Spleen (tissue), 11 donors: ENCODE measurements around the gene HPSE2. TPM values are rescaled to one million over a fixed set of nuclear protein-coding genes. Genes with fewer than 3 reads are reported as not detected.

Experiments
- DNase-seq: peaks from one replicate; pipeline ENCODE4 v3.0.0-alpha.2; 2020
- H3K27ac ChIP-seq, 8 donors: fragments of 200-600 bp; sonication (generic) in 7 of 8; 1 replicate in 4 of 8; 2 replicates in 4 of 8; pipeline versions ENCODE4 v1.5.0 to v1.8.0; 2016 to 2021; ENCODE audit warnings: inconsistent platforms in 4 of 8, mild to moderate bottlenecking in 4 of 8, moderate library complexity in 1 of 8
- H3K27me3 ChIP-seq, 7 donors: fragments of 200-600 bp; sonication (generic) in 6 of 7; replicated peaks in 1 of 7; 1 replicate in 4 of 7; 2 replicates in 3 of 7; pipeline versions ENCODE4 v1.5.0 to v1.8.0; 2016 to 2021; ENCODE audit warnings: inconsistent platforms in 3 of 7, mild to moderate bottlenecking in 1 of 7
- H3K36me3 ChIP-seq, 6 donors: fragments of 200-600 bp; sonication (generic) in 5 of 6; 1 replicate in 4 of 6; 2 replicates in 2 of 6; pipeline versions ENCODE4 v1.5.0 to v1.8.0; 2016 to 2021; ENCODE audit warnings: inconsistent platforms in 2 of 6
- H3K4me1 ChIP-seq, 6 donors: fragments of 200-600 bp; sonication (generic) in 5 of 6; 1 replicate in 3 of 6; 2 replicates in 3 of 6; pipeline versions ENCODE4 v1.5.0 to v1.8.0; 2016 to 2021; ENCODE audit warnings: inconsistent platforms in 3 of 6
- H3K4me3 ChIP-seq, 8 donors: fragments of 200-600 bp; sonication (generic) in 7 of 8; 1 replicate in 4 of 8; 2 replicates in 4 of 8; pipeline versions ENCODE4 v1.5.0 to v1.8.0; 2016 to 2021; ENCODE audit warnings: inconsistent platforms in 4 of 8, mild to moderate bottlenecking in 4 of 8, moderate library complexity in 2 of 8
- H3K9me3 ChIP-seq, 8 donors: fragments of 200-600 bp; sonication (generic) in 7 of 8; 1 replicate in 4 of 8; 2 replicates in 4 of 8; pipeline versions ENCODE4 v1.5.0 to v1.8.0; 2016 to 2021; ENCODE audit warnings: inconsistent platforms in 4 of 8
- CTCF ChIP-seq, 11 experiments: fragments of 200-600 bp in 7 of 11; fragments of 450-650 bp in 4 of 11; sonication (generic) in 4 of 11; IDR thresholded peaks in 8 of 11; conservative IDR thresholded peaks in 3 of 11; 1 replicate in 7 of 11; 2 replicates in 4 of 11; pipeline versions ENCODE4 v1.4.0 to v1.8.0; 2016 to 2021; ENCODE audit warnings: antibody characterized with exemption in 11 of 11, inconsistent platforms in 4 of 11, mild to moderate bottlenecking in 1 of 11
- POLR2A ChIP-seq, 3 donors: fragments of 450-650 bp; IDR thresholded peaks; one replicate each; pipeline ENCODE4 v1.5.1; 2017; ENCODE audit warnings: antibody characterized with exemption in 3 of 3, mild to moderate bottlenecking in 1 of 3
- POLR2AphosphoS5 ChIP-seq, 3 donors: sonication (generic); formaldehyde crosslinking; IDR thresholded peaks; one replicate each; pipeline ENCODE4 v1.5.1; 2017; ENCODE audit warnings: antibody characterized with exemption in 3 of 3
- WGBS, 5 donors: extraction: QIAGEN DNeasy Blood & Tissue Kit in 3 of 5; methylation state at CpG; one replicate each; pipeline versions ENCODE4 v1.1.5 to v1.1.7; 2013 to 2018; 5-methylcytosine and 5-hydroxymethylcytosine counted together
- intact Hi-C: fragments of 100-400 bp; cut with DNase I; formaldehyde crosslinking; loops from one replicate; pipeline ENCODE4 v1.15.0; 2023; ENCODE audit warnings: low total_unique reads
- polyA plus RNA-seq, 3 donors: library from polyadenylated mRNA; stranded (reverse); fragments of 200-250 nt; gene quantifications; one replicate each; pipeline ENCODE4 v1.2.1, GENCODE V29; 2013
- total RNA-seq, 7 donors: library from RNA; depleted of rRNA in 3 of 7; stranded (reverse); fragments of >200 nt in 3 of 7; fragmentation: NEBNext Ultra II Directional in 4 of 7; extraction: Animal tissue kit (Norgen Biotek cat#: 25700) in 4 of 7; gene quantifications; one replicate each; pipeline versions ENCODE4 v1.1.0 to v1.2.1, GENCODE V29; 2016 to 2021
- donor health status: healthy with polysubstance abuse.
- donor health status: DM: no; HTN: no; CAD: no; lungs with moderate emphysema.
- donor health status: DM: no; HTN: no; CAD: no.
- donor health status: Bipolar disorder and iron deficiency.
- donor health status: healthy.
- donor health status: DM: no; HTN: no; CAD: no.
- donor health status: DM: yes; HTN: yes; CAD: no.

HPSE2 gene
- total and polyA plus RNA-seq, 10 donors, result 0.02 to 0.64 (median 0.03) TPM; not detected in 5

GRCh38 chr10:98435178-98435577 is 800.5 kb downstream of the HPSE2 start:
- Histone ChIP-seq H3K27me3 (no peaks in the 10 kb centered on the region), H3K9me3 (peaks cover 0 to 19% (median 12%) of the 10 kb centered on the region in 8 donors), H3K4me3 (no peak overlapping the region), H3K36me3 (peaks cover 12 to 100% (median 79%) of the 10 kb centered on the region in 6 donors), H3K4me1 (peaks cover 0 to 4% (median 0%) of the 10 kb centered on the region in 6 donors), H3K27ac (no peak overlapping the region)
- WGBS, 5 donors, result 94 to 99% (median 98%) methylated on average over 10 to 12 of the region's 12 CpGs
- DNase-seq, result no peak
- no peak for TF ChIP-seq POLR2A (IDR thresholded peaks at IDR 0.05)
- no peak for TF ChIP-seq CTCF (IDR thresholded peaks at IDR 0.05 in 8 of 11, conservative IDR thresholded peaks at IDR 0.05 in 3 of 11)
- TF ChIP-seq POLR2AphosphoS5 (IDR thresholded peaks at IDR 0.05), result no peak
- intact Hi-C loops, result no loop called here

GRCh38 chr10:98433881-98434732 is 801.5 kb downstream of the HPSE2 start:
- no peak for DNase-seq
- intact Hi-C loops, result no loop called here

GRCh38 chr10:98433371-98433770 is 802.3 kb downstream of the HPSE2 start:
- no peak for DNase-seq
- 95 to 100% (median 100%) methylated on average over 1 of the region's 1 CpG for WGBS, 5 donors
- no peak for TF ChIP-seq POLR2A (IDR thresholded peaks at IDR 0.05)
- no peak for TF ChIP-seq POLR2AphosphoS5 (IDR thresholded peaks at IDR 0.05)
- no peak for TF ChIP-seq CTCF (IDR thresholded peaks at IDR 0.05 in 8 of 11, conservative IDR thresholded peaks at IDR 0.05 in 3 of 11)
- Histone ChIP-seq H3K9me3 (peaks cover 0 to 19% (median 12%) of the 10 kb centered on the region in 8 donors), H3K4me3 (no peak overlapping the region), H3K27me3 (no peaks in the 10 kb centered on the region), H3K4me1 (no peaks in the 10 kb centered on the region), H3K36me3 (peaks cover 19 to 100% (median 83%) of the 10 kb centered on the region in 6 donors), H3K27ac (no peak overlapping the region)
- intact Hi-C loops, result no loop called here

More at GRCh38 chr10:98433881-98434732, 801.5 kb downstream of the HPSE2 start:
- no peaks in the 10 kb centered on the region for H3K27me3 ChIP-seq
- peaks cover 0 to 4% (median 0%) of the 10 kb centered on the region in 6 donors for H3K4me1 ChIP-seq
- 92 to 98% (median 97%) methylated on average over 16 to 21 of the region's 21 CpGs for WGBS, 5 donors
- no peak overlapping the region for H3K27ac ChIP-seq
- H3K4me3 ChIP-seq, result no peak overlapping the region
- H3K9me3 ChIP-seq, result peaks cover 0 to 19% (median 12%) of the 10 kb centered on the region in 8 donors
- no peak for TF ChIP-seq POLR2A (IDR thresholded peaks at IDR 0.05)
- no peak for TF ChIP-seq CTCF (IDR thresholded peaks at IDR 0.05 in 8 of 11, conservative IDR thresholded peaks at IDR 0.05 in 3 of 11)
- TF ChIP-seq POLR2AphosphoS5 (IDR thresholded peaks at IDR 0.05), result no peak
- H3K36me3 ChIP-seq, result peaks cover 19 to 100% (median 80%) of the 10 kb centered on the region in 6 donors

- intact Hi-C loops, result no loop called here
- WGBS, 5 donors, result 63 to 98% (median 98%) methylated on average over 1 of the region's 1 CpG
These were observed 803.3 kb downstream of the HPSE2 start for GRCh38 chr10:98432330-98432729.

More at GRCh38 chr10:98432330-98432729, 803.3 kb downstream of the HPSE2 start:
- peaks cover 0 to 19% (median 12%) of the 10 kb centered on the region in 8 donors for H3K9me3 ChIP-seq
- H3K4me1 ChIP-seq, result no peaks in the 10 kb centered on the region
- no peak overlapping the region for H3K4me3 ChIP-seq
- no peak overlapping the region for H3K27ac ChIP-seq
- no peak for TF ChIP-seq CTCF (IDR thresholded peaks at IDR 0.05 in 8 of 11, conservative IDR thresholded peaks at IDR 0.05 in 3 of 11)
- TF ChIP-seq POLR2A (IDR thresholded peaks at IDR 0.05), result no peak
- no peak for TF ChIP-seq POLR2AphosphoS5 (IDR thresholded peaks at IDR 0.05)
- DNase-seq, result no peak
- no peaks in the 10 kb centered on the region for H3K27me3 ChIP-seq
- peaks cover 19 to 100% (median 89%) of the 10 kb centered on the region in 6 donors for H3K36me3 ChIP-seq
